Vagina (tissue), 2 donors: ENCODE results near the gene SMARCC2. TPM values are rescaled to one million over a fixed set of nuclear protein-coding genes. Genes with fewer than 3 reads are reported as not detected.

Experiments used
- DNase-seq, 2 donors: peaks; one replicate each; pipeline ENCODE4 v3.0.0-alpha.2; 2017; ENCODE audit errors: extremely low spot score in 2 of 2
- H3K27ac ChIP-seq: fragments of 200-600 bp; sonication (generic); one replicate; pipeline ENCODE4 v1.5.1; 2019
- H3K27me3 ChIP-seq: fragments of 200-600 bp; sonication (generic); one replicate; pipeline ENCODE4 v1.5.1; 2019
- H3K36me3 ChIP-seq, 2 donors: fragments of 200-600 bp; sonication (generic); one replicate each; pipeline ENCODE4 v1.5.1; 2017 to 2019
- H3K4me1 ChIP-seq: fragments of 200-600 bp; sonication (generic); one replicate; pipeline ENCODE4 v1.5.1; 2019
- H3K4me3 ChIP-seq, 2 donors: fragments of 200-600 bp; sonication (generic); 1 replicate in 1 of 2; 2 replicates in 1 of 2; pipeline ENCODE4 v1.5.1; 2016 to 2019
- H3K9me3 ChIP-seq: fragments of 200-600 bp; sonication (generic); one replicate; pipeline ENCODE4 v1.5.1; 2019
- CTCF ChIP-seq, 3 experiments: fragments of 450-650 bp in 2 of 3; fragments of 200-600 bp in 1 of 3; sonication (generic) in 1 of 3; IDR thresholded peaks; one replicate each; pipeline ENCODE4 v1.5.1; 2017 to 2019; ENCODE audit warnings: antibody characterized with exemption in 3 of 3, mild to moderate bottlenecking in 2 of 3, moderate library complexity in 2 of 3
- POLR2A ChIP-seq, 2 donors: fragments of 450-650 bp; IDR thresholded peaks; one replicate each; pipeline ENCODE4 v1.6.1; 2017; ENCODE audit warnings: antibody characterized with exemption in 2 of 2, mild to moderate bottlenecking in 2 of 2, moderate library complexity in 2 of 2
- POLR2AphosphoS5 ChIP-seq, 2 donors: sonication (generic); formaldehyde crosslinking; IDR thresholded peaks; one replicate each; pipeline ENCODE4 v1.9.0; 2017; ENCODE audit warnings: antibody characterized with exemption in 2 of 2, mild to moderate bottlenecking in 2 of 2, low read depth in 1 of 2; ENCODE audit not compliant: insufficient read depth in 1 of 2
- intact Hi-C: fragments of 100-400 bp; cut with DNase I; formaldehyde crosslinking; loops from one replicate; pipeline ENCODE4 v1.15.1; 2023
- total RNA-seq: library from RNA; depleted of rRNA; stranded (reverse); fragments of >200 nt; gene quantifications from one replicate; pipeline ENCODE4 v1.2.3, GENCODE V29; 2016

The SMARCC2 gene
- total RNA-seq, 1 donor from 2014 or later, result 95.3 TPM

- no peak for DNase-seq
- no peak overlapping the region for H3K4me3 ChIP-seq
- no peak overlapping the region for H3K27ac ChIP-seq
- H3K27me3 ChIP-seq, result no peaks in the 10 kb centered on the region
- H3K4me1 ChIP-seq, result peaks cover 33% of the 10 kb centered on the region
- no peaks in the 10 kb centered on the region for H3K9me3 ChIP-seq
- H3K36me3 ChIP-seq, result peaks cover 4 to 50% of the 10 kb centered on the region in 2 donors
- no peak for TF ChIP-seq POLR2A (IDR thresholded peaks at IDR 0.05)
- TF ChIP-seq POLR2AphosphoS5 (IDR thresholded peaks at IDR 0.05; ENCODE audit: insufficient read depth in 1 of 2, low read depth in 1 of 2), result no peak
- no peak for TF ChIP-seq CTCF (IDR thresholded peaks at IDR 0.05)
- intact Hi-C loops, result no loop called here
Measured at GRCh38 chr12:56216461-56216860, 27.2 kb upstream of the SMARCC2 start.

- no peaks in the 10 kb centered on the region for H3K9me3 ChIP-seq
- H3K36me3 ChIP-seq, result peaks cover 4 to 73% of the 10 kb centered on the region in 2 donors
- DNase-seq, result no peak
- H3K27ac ChIP-seq, result no peak overlapping the region
- intact Hi-C loops, result no loop called here
- no peak overlapping the region for H3K4me3 ChIP-seq
- H3K27me3 ChIP-seq, result no peaks in the 10 kb centered on the region
- peaks cover 11% of the 10 kb centered on the region for H3K4me1 ChIP-seq
- TF ChIP-seq POLR2AphosphoS5 (IDR thresholded peaks at IDR 0.05; ENCODE audit: insufficient read depth in 1 of 2, low read depth in 1 of 2) (no peak), POLR2A (IDR thresholded peaks at IDR 0.05) (no peak), CTCF (IDR thresholded peaks at IDR 0.05) (no peak)
Measured at GRCh38 chr12:56213878-56214277, 24.6 kb upstream of the SMARCC2 start.

- Histone ChIP-seq H3K4me3 (no peak overlapping the region), H3K9me3 (no peaks in the 10 kb centered on the region), H3K27ac (no peak overlapping the region), H3K4me1 (peaks cover 5% of the 10 kb centered on the region), H3K36me3 (peaks cover 4 to 88% of the 10 kb centered on the region in 2 donors), H3K27me3 (no peaks in the 10 kb centered on the region)
- no peak for DNase-seq
- TF ChIP-seq CTCF (IDR thresholded peaks at IDR 0.05), result no peak
- no peak for TF ChIP-seq POLR2A (IDR thresholded peaks at IDR 0.05)
- TF ChIP-seq POLR2AphosphoS5 (IDR thresholded peaks at IDR 0.05; ENCODE audit: insufficient read depth in 1 of 2, low read depth in 1 of 2), result no peak
- intact Hi-C loops, result no loop called here
Measured at GRCh38 chr12:56212361-56212760, 23.1 kb upstream of the SMARCC2 start.

GRCh38 chr12:56208006-56208405 is 18.7 kb upstream of the SMARCC2 start:
- TF ChIP-seq POLR2AphosphoS5 (IDR thresholded peaks at IDR 0.05; ENCODE audit: insufficient read depth in 1 of 2, low read depth in 1 of 2) (no peak), CTCF (IDR thresholded peaks at IDR 0.05) (no peak), POLR2A (IDR thresholded peaks at IDR 0.05) (no peak)
- Histone ChIP-seq H3K9me3 (no peaks in the 10 kb centered on the region), H3K27me3 (no peaks in the 10 kb centered on the region), H3K4me3 (no peak overlapping the region), H3K27ac (no peak overlapping the region), H3K4me1 (no peaks in the 10 kb centered on the region), H3K36me3 (peaks cover 0 to 74% of the 10 kb centered on the region in 2 donors)
- no peak for DNase-seq
- intact Hi-C loops, result no loop called here

GRCh38 chr12:56206452-56207166 is 17.3 kb upstream of the SMARCC2 start:
- Histone ChIP-seq H3K36me3 (peaks cover 0 to 60% of the 10 kb centered on the region in 2 donors), H3K4me3 (no peak overlapping the region), H3K27ac (no peak overlapping the region), H3K27me3 (no peaks in the 10 kb centered on the region), H3K4me1 (no peaks in the 10 kb centered on the region), H3K9me3 (no peaks in the 10 kb centered on the region)
- no peak for TF ChIP-seq POLR2AphosphoS5 (IDR thresholded peaks at IDR 0.05; ENCODE audit: insufficient read depth in 1 of 2, low read depth in 1 of 2)
- TF ChIP-seq CTCF (IDR thresholded peaks at IDR 0.05), result peak in 1 of 3 experiments; percentile 42
- no peak for TF ChIP-seq POLR2A (IDR thresholded peaks at IDR 0.05)
- intact Hi-C loops, result no loop called here
- no peak for DNase-seq
